ENCODE results near the gene GALNT2. TPM values are rescaled to one million over a fixed set of nuclear protein-coding genes. Genes with fewer than 3 reads are reported as not detected.

GALNT2 gene
- polyA plus RNA-seq, 2 of the 4 experiments (the other 2 are of a cell fraction), result 66.9 to 114 TPM

- TF ChIP-seq SMC3 (IDR thresholded peaks at IDR 0.05) (no peak), PBX3 (IDR thresholded peaks at IDR 0.05) (no peak), RNF2 (IDR thresholded peaks at IDR 0.05; ENCODE audit: borderline replicate concordance, low read depth) (no peak), RCOR1 (IDR thresholded peaks at IDR 0.05; ENCODE audit: low read depth, low read length) (no peak), CTCF (IDR thresholded peaks at IDR 0.05) (no peak), ZNF302 (CRISPR knock-in tag; IDR thresholded peaks at IDR 0.05) (no peak), KDM5A (IDR thresholded peaks at IDR 0.05) (no peak)
- H3K4me1 ChIP-seq, result peaks cover 82% of the 10 kb centered on the region
- peak overlapping the region in 1 of 2 experiments; percentile 76; a peak in 3 of 6 replicates for H3K27ac ChIP-seq
- DNase-seq (ENCODE audit: low read depth in 1 of 2, low spot score in 1 of 2), result no peak
- no peak for ATAC-seq
- H3K4me2 ChIP-seq, result no peak overlapping the region
- no peaks in the 10 kb centered on the region for H3K9me3 ChIP-seq
- ChIA-PET POLR2A (no interaction called here), CTCF (interaction anchor here (0.6 to 3.1 kb wide), 2 partner anchors 10 to 231 kb away, joined by 3 to 13 read pairs; no protein-coding TSS in a partner anchor)
- FAIRE-seq, result no peak
- 92% methylated on average over 2 of the region's 2 CpGs for WGBS (ENCODE audit: missing lambda C conversion rate)
- H3K4me3 ChIP-seq, result no peak overlapping the region
These were observed 7.7 kb downstream of the GALNT2 start for GRCh38 chr1:230074762-230075161.

- H3K4me2 ChIP-seq, result no peak overlapping the region
These were observed 9.1 kb downstream of the GALNT2 start for GRCh38 chr1:230076121-230076520.

GRCh38 chr1:230077011-230077410 lies 10.0 kb downstream of the GALNT2 start:
- WGBS (ENCODE audit: missing lambda C conversion rate), result 92% methylated on average over 3 of the region's 3 CpGs
- peak overlapping the region; percentile 50; the same call in 2 of the 3 replicates for H3K4me2 ChIP-seq
- H3K9me3 ChIP-seq, result no peaks in the 10 kb centered on the region
- H3K4me1 ChIP-seq, result peaks cover 62% of the 10 kb centered on the region
- TF ChIP-seq RARB (CRISPR knock-in tag; IDR thresholded peaks at IDR 0.05), result no peak
- no peak for TF ChIP-seq HEYL (CRISPR knock-in tag; IDR thresholded peaks at IDR 0.05)
- no peak for TF ChIP-seq MAX (IDR thresholded peaks at IDR 0.05)
- no peak for TF ChIP-seq EP300 (IDR thresholded peaks at IDR 0.05)
- no peak for TF ChIP-seq NR3C1 (IDR thresholded peaks at IDR 0.05)
- TF ChIP-seq MYC (IDR thresholded peaks at IDR 0.05; ENCODE audit: borderline replicate concordance, low read length), result no peak
- no peak for TF ChIP-seq RCOR1 (IDR thresholded peaks at IDR 0.05; ENCODE audit: low read depth, low read length)
- TF ChIP-seq CTCF (IDR thresholded peaks at IDR 0.05), result no peak
- no peak for TF ChIP-seq CHD4 (IDR thresholded peaks at IDR 0.05; ENCODE audit: borderline replicate concordance)
- TF ChIP-seq KDM5A (IDR thresholded peaks at IDR 0.05), result no peak
- no peak for TF ChIP-seq JUN (IDR thresholded peaks at IDR 0.05)
- TF ChIP-seq JUNB (IDR thresholded peaks at IDR 0.05), result no peak
- no peak for TF ChIP-seq EHF (CRISPR knock-in tag; IDR thresholded peaks at IDR 0.05)
- TF ChIP-seq SMC3 (IDR thresholded peaks at IDR 0.05), result no peak
- no peak for TF ChIP-seq HOXA7 (CRISPR knock-in tag; IDR thresholded peaks at IDR 0.05)
- TF ChIP-seq GATA3 (IDR thresholded peaks at IDR 0.05; ENCODE audit: borderline replicate concordance), result no peak
- no peak for TF ChIP-seq PHF8 (IDR thresholded peaks at IDR 0.05; ENCODE audit: borderline replicate concordance, low read depth)
- no peak for TF ChIP-seq HOXB5 (CRISPR knock-in tag; IDR thresholded peaks at IDR 0.05)
- ATAC-seq (no peak), FAIRE-seq (no peak), DNase-seq (ENCODE audit: low read depth in 1 of 2, low spot score in 1 of 2) (no peak)
- peak overlapping the region; percentile 29 to 69 for H3K27ac ChIP-seq
- ChIA-PET CTCF (interaction anchor here (1.4 kb wide), 1 partner anchor 27 kb away, joined by 4 read pairs; no protein-coding TSS in a partner anchor), POLR2A (no interaction called here)
- H3K4me3 ChIP-seq, result no peak overlapping the region

More at GRCh38 chr1:230076121-230076520, 9.1 kb downstream of the GALNT2 start:
- Histone ChIP-seq H3K4me3 (no peak overlapping the region), H3K27ac (peak overlapping the region in 1 of 2 experiments; percentile 69; a peak in 2 of 6 replicates), H3K4me1 (peaks cover 71% of the 10 kb centered on the region), H3K9me3 (no peaks in the 10 kb centered on the region)
- 97% methylated on average over 7 of the region's 7 CpGs for WGBS (ENCODE audit: missing lambda C conversion rate)
- no peak for TF ChIP-seq KDM5A (IDR thresholded peaks at IDR 0.05)
- no peak for ATAC-seq
- DNase-seq (ENCODE audit: low read depth in 1 of 2, low spot score in 1 of 2), result no peak
- no peak for FAIRE-seq
- ChIA-PET POLR2A (no interaction called here), CTCF (interaction anchor here (1.0 to 1.4 kb wide), 2 partner anchors 24 to 28 kb away, joined by 3 to 4 read pairs; no protein-coding TSS in a partner anchor)

All from A549 (cell line).